ENCODE data around the gene SSH3. TPM values are rescaled to one million over a fixed set of nuclear protein-coding genes. Genes with fewer than 3 reads are reported as not detected.
A peak's percentile ranks its signal among the peaks of the same experiment; 100 is the strongest.

The SSH3 gene
- total RNA-seq, 8 experiments from 2014 or later = 0.54 to 26.8 (median 1.5) TPM

DNA sequence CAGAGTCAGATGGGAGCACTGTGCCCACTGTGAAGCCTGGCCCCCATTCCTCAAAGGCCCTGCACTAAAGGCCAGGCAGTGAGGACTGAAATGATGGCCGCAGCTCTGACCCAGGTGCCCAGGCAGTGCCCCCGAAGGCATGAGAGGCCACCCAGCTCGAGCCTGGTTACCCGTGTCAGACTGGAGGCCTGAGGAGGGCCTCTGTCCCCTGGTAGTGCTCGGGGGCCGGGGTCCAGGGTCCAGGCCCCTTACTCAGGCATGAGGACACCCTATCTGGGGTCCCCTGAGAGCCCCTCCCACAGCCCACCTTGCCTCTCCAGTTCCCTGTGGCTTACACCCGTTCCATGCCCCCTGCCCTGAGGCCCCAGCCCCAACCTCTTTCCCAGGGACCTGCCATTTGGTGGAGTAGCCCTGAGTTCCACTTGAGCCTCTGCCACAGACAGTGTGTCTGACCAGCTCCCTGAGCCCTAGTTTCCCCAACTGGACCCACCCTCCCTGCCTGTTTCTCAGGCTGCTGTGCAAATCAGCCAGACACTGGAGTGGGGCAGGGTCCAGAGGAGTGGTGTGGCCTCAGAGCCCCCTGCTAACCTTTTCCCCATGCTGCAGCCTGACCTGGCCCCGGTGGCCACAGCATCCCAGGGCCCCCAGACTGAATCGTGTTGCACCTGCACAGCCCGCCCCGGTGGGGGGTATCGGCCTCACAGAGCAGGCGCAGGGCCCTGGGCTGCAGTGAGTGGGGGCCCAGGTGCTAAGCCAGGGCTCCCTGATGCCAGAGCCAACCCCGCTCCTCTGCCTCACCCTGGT lies 25.0 kb upstream of the SSH3 start:
- in situ Hi-C loops (cut with MboI; ENCODE audit: low pct_unique_long_range_greater_than_20kb in 2 of 9, low sequenced_read_pairs in 9 of 9, unreplicated experiment in 9 of 9) = no loop called here
- H3K4me3 ChIP-seq = no peak overlapping the region
- ATAC-seq (replicated peaks in 6 of 8) = no peak
- H3K27ac ChIP-seq = peak overlapping the region; percentile 56 to 78
- WGBS, 10 experiments = 87 to 100% (median 97%) methylated on average over 1 to 5 of the region's 14 CpGs; no CpG with 5 or more reads in 7 of the 10 experiments
- peaks cover 13 to 17% of the 10 kb centered on the region in 2 donors for H3K4me1 ChIP-seq (replicated peaks in 1 of 2)

DNA sequence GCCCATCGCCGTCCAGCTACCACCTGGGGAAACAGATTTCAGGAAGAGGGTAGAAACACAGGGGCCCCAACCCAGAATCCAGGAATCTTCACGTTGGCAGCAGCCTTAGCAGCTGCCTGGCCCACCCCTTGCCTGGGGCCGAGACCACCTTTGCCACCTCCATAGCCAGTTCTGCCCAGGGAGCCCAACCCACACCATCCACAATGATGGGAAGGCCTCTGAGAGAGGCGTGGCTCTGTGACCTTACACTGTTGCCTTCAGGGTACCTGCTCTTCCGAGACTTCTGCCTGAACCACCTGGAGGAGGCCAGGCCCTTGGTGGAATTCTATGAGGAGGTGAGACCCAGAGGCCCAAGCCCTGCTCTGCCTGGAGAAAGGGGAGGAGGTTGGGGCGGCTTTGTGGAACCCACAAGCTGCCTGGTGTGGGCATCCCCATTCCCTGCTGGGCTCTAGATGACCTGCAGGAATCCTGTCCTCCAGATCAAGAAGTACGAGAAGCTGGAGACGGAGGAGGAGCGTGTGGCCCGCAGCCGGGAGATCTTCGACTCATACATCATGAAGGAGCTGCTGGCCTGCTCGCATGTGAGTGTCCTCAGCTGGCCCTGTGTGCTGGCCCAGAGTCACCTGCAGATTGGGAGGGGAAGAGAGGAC lies 24.3 kb upstream of the SSH3 start:
- ATAC-seq (replicated peaks in 6 of 8) = no peak

GRCh38 chr11:67279589-67280340 lies 23.6 kb upstream of the SSH3 start:
- WGBS, 10 experiments = 87 to 100% methylated on average over 1 to 5 of the region's 17 CpGs; no CpG with 5 or more reads in 8 of the 10 experiments
- H3K27ac ChIP-seq = no peak overlapping the region
- no peak for ATAC-seq (replicated peaks in 6 of 8)
- H3K4me1 ChIP-seq (replicated peaks in 1 of 2) = peaks cover 13 to 17% of the 10 kb centered on the region in 2 donors
- H3K4me3 ChIP-seq = no peak overlapping the region
- in situ Hi-C loops (cut with MboI; ENCODE audit: low pct_unique_long_range_greater_than_20kb in 2 of 9, low sequenced_read_pairs in 9 of 9, unreplicated experiment in 9 of 9) = no loop called here

More for the DNA sequence above, 24.3 kb upstream of the SSH3 start:
- Histone ChIP-seq H3K4me3 (no peak overlapping the region), H3K4me1 (replicated peaks in 1 of 2) (peaks cover 13 to 17% of the 10 kb centered on the region in 2 donors), H3K27ac (no peak overlapping the region)
- 87 to 100% (median 96%) methylated on average over 1 to 7 of the region's 14 CpGs; no CpG with 5 or more reads in 5 of the 10 experiments for WGBS, 10 experiments
- in situ Hi-C loops (cut with MboI; ENCODE audit: low pct_unique_long_range_greater_than_20kb in 2 of 9, low sequenced_read_pairs in 9 of 9, unreplicated experiment in 9 of 9) = no loop called here

DNA sequence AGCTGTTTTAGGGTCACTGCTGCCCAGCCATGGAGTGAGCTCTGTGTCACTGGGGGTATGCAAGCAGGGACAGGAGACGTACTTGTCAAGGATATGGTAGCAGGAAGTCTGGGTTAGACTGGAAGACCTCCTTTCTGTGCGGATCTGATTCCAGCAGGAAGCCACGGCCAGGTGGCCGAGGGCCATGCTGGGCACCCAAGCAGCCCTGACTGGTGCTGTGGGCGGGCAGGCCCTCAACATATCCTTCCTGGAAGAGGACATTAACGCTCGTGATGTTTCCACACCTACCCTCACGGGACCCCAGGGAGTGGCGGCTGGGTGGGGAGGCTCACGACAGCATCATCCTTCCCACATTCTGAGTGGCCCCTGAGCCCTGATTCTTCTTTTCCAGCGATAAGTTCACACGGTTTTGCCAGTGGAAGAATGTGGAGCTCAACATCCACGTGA lies 23.0 kb upstream of the SSH3 start:
- H3K4me3 ChIP-seq = no peak overlapping the region
- no peak overlapping the region for H3K27ac ChIP-seq
- H3K4me1 ChIP-seq (replicated peaks in 1 of 2) = peaks cover 13 to 17% of the 10 kb centered on the region in 2 donors
- in situ Hi-C loops (cut with MboI; ENCODE audit: low pct_unique_long_range_greater_than_20kb in 2 of 9, low sequenced_read_pairs in 9 of 9, unreplicated experiment in 9 of 9) = no loop called here
- WGBS, 10 experiments = 89 to 100% (median 100%) methylated on average over 1 to 5 of the region's 13 CpGs; no CpG with 5 or more reads in 7 of the 10 experiments
- ATAC-seq (replicated peaks in 6 of 8) = no peak

- peaks cover 13 to 17% of the 10 kb centered on the region in 2 donors for H3K4me1 ChIP-seq (replicated peaks in 1 of 2)
- 96 to 100% (median 100%) methylated on average over 1 to 5 of the region's 31 CpGs; no CpG with 5 or more reads in 7 of the 10 experiments for WGBS, 10 experiments
- no peak for ATAC-seq (replicated peaks in 6 of 8)
- in situ Hi-C loops (cut with MboI; ENCODE audit: low pct_unique_long_range_greater_than_20kb in 2 of 9, low sequenced_read_pairs in 9 of 9, unreplicated experiment in 9 of 9) = no loop called here
- no peak overlapping the region for H3K27ac ChIP-seq
- no peak overlapping the region for H3K4me3 ChIP-seq
Measured at GRCh38 chr11:67280788-67281551, 22.4 kb upstream of the SSH3 start.

DNA sequence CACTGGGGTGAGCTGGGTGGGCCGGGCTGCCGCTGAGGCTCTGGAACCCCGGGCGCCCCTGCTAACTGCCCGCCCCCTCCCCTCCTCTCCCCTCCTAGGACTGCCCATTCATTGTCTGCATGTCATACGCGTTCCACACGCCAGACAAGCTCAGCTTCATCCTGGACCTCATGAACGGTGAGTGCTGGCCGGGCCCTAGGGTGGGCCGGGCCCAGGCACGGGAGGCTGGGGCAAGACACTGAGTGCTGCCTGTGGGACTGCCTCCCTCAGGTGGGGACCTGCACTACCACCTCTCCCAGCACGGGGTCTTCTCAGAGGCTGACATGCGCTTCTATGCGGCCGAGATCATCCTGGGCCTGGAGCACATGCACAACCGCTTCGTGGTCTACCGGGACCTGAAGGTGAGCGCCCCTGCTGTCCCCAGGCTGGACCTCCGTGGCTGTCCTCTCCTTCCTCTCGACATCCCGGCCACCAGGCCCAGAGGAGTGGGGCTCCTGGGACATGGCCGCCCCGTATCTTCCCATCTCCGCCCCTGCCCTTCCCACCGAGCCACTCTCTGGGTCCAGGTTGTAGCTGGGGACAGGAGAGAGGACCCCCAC lies 21.7 kb upstream of the SSH3 start:
- in situ Hi-C loops (cut with MboI; ENCODE audit: low pct_unique_long_range_greater_than_20kb in 2 of 9, low sequenced_read_pairs in 9 of 9, unreplicated experiment in 9 of 9) = no loop called here
- H3K4me3 ChIP-seq = no peak overlapping the region
- no peak for ATAC-seq (replicated peaks in 6 of 8)
- WGBS, 10 experiments = 93 to 100% (median 100%) methylated on average over 1 to 3 of the region's 27 CpGs; no CpG with 5 or more reads in 7 of the 10 experiments
- H3K4me1 ChIP-seq (replicated peaks in 1 of 2) = peaks cover 13 to 15% of the 10 kb centered on the region in 2 donors
- H3K27ac ChIP-seq = no peak overlapping the region

GRCh38 chr11:67282155-67282875 lies 21.0 kb upstream of the SSH3 start:
- WGBS, 10 experiments = 100% methylated on average over 1 to 3 of the region's 20 CpGs; no CpG with 5 or more reads in 8 of the 10 experiments
- in situ Hi-C loops (cut with MboI; ENCODE audit: low pct_unique_long_range_greater_than_20kb in 2 of 9, low sequenced_read_pairs in 9 of 9, unreplicated experiment in 9 of 9) = no loop called here
- ATAC-seq (replicated peaks in 6 of 8) = no peak
- H3K4me3 ChIP-seq = no peak overlapping the region
- peaks cover 10 to 12% of the 10 kb centered on the region in 2 donors for H3K4me1 ChIP-seq (replicated peaks in 1 of 2)
- no peak overlapping the region for H3K27ac ChIP-seq

DNA sequence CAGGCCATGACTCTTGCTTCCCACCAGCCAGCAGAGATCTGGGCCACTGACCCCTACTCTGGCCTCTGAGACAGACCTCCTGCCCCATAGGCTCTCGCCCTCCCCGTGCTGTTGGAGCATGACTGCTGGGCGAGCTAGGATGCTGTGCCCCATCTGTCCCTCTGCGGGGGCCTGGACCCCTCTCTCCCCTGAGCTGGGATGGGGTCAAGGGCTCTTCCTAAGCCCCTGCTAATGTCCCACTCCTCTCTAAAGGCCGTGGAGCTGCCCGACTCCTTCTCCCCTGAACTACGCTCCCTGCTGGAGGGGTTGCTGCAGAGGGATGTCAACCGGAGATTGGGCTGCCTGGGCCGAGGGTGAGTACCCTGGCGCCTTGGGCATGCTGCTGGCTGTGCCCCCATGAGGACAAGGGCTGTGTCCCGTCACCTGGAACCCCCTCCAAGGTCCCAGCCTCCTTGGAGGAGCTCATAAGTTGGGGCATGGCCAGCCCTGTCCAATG lies 20.4 kb upstream of the SSH3 start:
- in situ Hi-C loops (cut with MboI; ENCODE audit: low pct_unique_long_range_greater_than_20kb in 2 of 9, low sequenced_read_pairs in 9 of 9, unreplicated experiment in 9 of 9) = no loop called here
- peaks cover 10 to 12% of the 10 kb centered on the region in 2 donors for H3K4me1 ChIP-seq (replicated peaks in 1 of 2)
- ATAC-seq (replicated peaks in 6 of 8) = no peak
- H3K27ac ChIP-seq = no peak overlapping the region
- H3K4me3 ChIP-seq = no peak overlapping the region
- 100% methylated on average over 1 to 2 of the region's 11 CpGs; no CpG with 5 or more reads in 8 of the 10 experiments for WGBS, 10 experiments

DNA sequence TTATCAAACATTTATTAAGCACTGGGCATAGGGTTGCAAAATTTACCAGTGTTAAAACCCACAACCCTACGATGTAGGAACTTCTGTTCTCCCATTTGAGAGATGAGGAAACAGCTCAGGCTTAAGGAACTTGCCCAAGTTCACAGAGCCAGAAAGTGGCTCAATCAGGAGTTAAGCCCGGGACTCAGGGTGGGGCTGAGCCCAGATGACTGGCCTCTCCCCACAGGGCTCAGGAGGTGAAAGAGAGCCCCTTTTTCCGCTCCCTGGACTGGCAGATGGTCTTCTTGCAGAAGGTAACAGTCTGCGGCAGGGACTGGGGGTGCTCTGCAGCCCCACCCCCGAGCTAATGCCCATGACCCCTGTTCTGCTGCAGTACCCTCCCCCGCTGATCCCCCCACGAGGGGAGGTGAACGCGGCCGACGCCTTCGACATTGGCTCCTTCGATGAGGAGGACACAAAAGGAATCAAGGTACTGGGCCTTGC lies 19.8 kb upstream of the SSH3 start:
- ATAC-seq (replicated peaks in 6 of 8) = no peak
- no peak overlapping the region for H3K4me3 ChIP-seq
- H3K4me1 ChIP-seq (replicated peaks in 1 of 2) = peaks cover 12 to 13% of the 10 kb centered on the region in 2 donors
- WGBS, 10 experiments = 80 to 89% methylated on average over 1 to 3 of the region's 13 CpGs; no CpG with 5 or more reads in 8 of the 10 experiments
- no peak overlapping the region for H3K27ac ChIP-seq
- in situ Hi-C loops (cut with MboI; ENCODE audit: low pct_unique_long_range_greater_than_20kb in 2 of 9, low sequenced_read_pairs in 9 of 9, unreplicated experiment in 9 of 9) = no loop called here

DNA sequence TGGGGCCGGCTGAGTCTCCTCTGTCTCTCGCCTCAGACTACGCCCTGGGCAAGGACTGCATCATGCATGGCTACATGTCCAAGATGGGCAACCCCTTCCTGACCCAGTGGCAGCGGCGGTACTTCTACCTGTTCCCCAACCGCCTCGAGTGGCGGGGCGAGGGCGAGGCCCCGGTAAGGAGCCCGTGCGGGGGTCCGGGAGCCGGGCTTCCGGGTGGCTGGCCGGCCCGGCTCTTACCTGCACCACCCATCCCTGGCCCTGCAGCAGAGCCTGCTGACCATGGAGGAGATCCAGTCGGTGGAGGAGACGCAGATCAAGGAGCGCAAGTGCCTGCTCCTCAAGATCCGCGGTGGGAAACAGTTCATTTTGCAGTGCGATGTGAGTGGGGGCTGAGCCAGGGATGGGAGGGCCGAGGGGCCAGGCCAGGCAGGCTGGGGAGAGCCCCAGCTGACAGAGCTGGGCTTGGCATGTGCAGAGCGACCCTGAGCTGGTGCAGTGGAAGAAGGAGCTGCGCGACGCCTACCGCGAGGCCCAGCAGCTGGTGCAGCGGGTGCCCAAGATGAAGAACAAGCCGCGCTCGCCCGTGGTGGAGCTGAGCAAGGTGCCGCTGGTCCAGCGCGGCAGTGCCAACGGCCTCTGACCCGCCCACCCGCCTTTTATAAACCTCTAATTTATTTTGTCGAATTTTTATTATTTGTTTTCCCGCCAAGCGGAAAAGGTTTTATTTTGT lies 18.4 kb upstream of the SSH3 start:
- WGBS, 10 experiments = 90 to 100% (median 96%) methylated on average over 1 to 21 of the region's 45 CpGs; no CpG with 5 or more reads in 2 of the 10 experiments
- H3K4me1 ChIP-seq (replicated peaks in 1 of 2) = peaks cover 13 to 15% of the 10 kb centered on the region in 2 donors
- no peak overlapping the region for H3K27ac ChIP-seq
- no peak for ATAC-seq (replicated peaks in 6 of 8)
- in situ Hi-C loops (cut with MboI; ENCODE audit: low pct_unique_long_range_greater_than_20kb in 2 of 9, low sequenced_read_pairs in 9 of 9, unreplicated experiment in 9 of 9) = no loop called here
- H3K4me3 ChIP-seq = no peak overlapping the region
